HepG2 (cell line): ENCODE measurements around the gene ARAP3. TPM values are rescaled to one million over a fixed set of nuclear protein-coding genes. Genes with fewer than 3 reads are reported as not detected.

ENCODE experiments used
- CBX1 ChIP-seq: IDR thresholded peaks from one replicate; pipeline ENCODE4 v1.6.1; 2016; ENCODE audit warnings: antibody characterized with exemption, low read depth
- HOXD1 ChIP-seq: sonication (generic); formaldehyde crosslinking; IDR thresholded peaks from 2 replicates; pipeline ENCODE4 v1.5.0; 2020; ENCODE audit warnings: missing genetic modification reagents
- KDM2A ChIP-seq: sonication (generic); formaldehyde crosslinking; IDR thresholded peaks from 2 replicates; pipeline ENCODE4 v1.4.0; 2020; ENCODE audit warnings: low read depth, missing genetic modification reagents, borderline replicate concordance
- KDM6A ChIP-seq: IDR thresholded peaks from 2 replicates; pipeline ENCODE4 v1.6.1; 2016; ENCODE audit warnings: low read depth
- MAZ ChIP-seq, 2 experiments: sonication (generic) in 1 of 2; formaldehyde crosslinking in 1 of 2; IDR thresholded peaks; 2 replicates each; pipeline versions ENCODE4 v1.5.0 to v1.6.1; 2012 to 2020; ENCODE audit warnings: low read depth in 2 of 2, mild to moderate bottlenecking in 2 of 2, borderline replicate concordance in 1 of 2, improper control_type of control experiment in 1 of 2, low read length in 1 of 2, missing genetic modification reagents in 1 of 2, moderate library complexity in 1 of 2
- MBNL3 ChIP-seq: fragments of 250-450 bp; sonication (Bioruptor Pico); conservative IDR thresholded peaks from 2 replicates; pipeline ENCODE4 v1.8.0; 2022; ENCODE audit warnings: mild to moderate bottlenecking, inconsistent platforms
- MYC ChIP-seq: sonication (generic); formaldehyde crosslinking; IDR thresholded peaks from 2 replicates; pipeline ENCODE4 v1.9.0; 2021; ENCODE audit warnings: missing genetic modification reagents, borderline replicate concordance
- PCBP2 ChIP-seq: fragments of 200-400 bp; formaldehyde crosslinking; optimal IDR thresholded peaks from 2 replicates; pipeline ENCODE3; 2018; ENCODE audit warnings: low read length, low read depth; ENCODE audit not compliant: poor library complexity, severe bottlenecking
- SMC3 ChIP-seq: IDR thresholded peaks from 2 replicates; pipeline ENCODE4 v1.6.1; 2011; ENCODE audit warnings: low read length, improper control_type of control experiment
- SRF ChIP-seq: IDR thresholded peaks from 2 replicates; pipeline ENCODE4 v1.6.1; 2011; ENCODE audit warnings: mild to moderate bottlenecking, low read depth, low read length, moderate library complexity
- SUZ12 ChIP-seq: fragments of 150-350 bp; IDR thresholded peaks from 2 replicates; pipeline ENCODE4 v1.6.1; 2014; ENCODE audit warnings: low read depth, low read length
- TBX2 ChIP-seq: sonication (generic); formaldehyde crosslinking; IDR thresholded peaks from 2 replicates; pipeline ENCODE4 v1.5.0; 2020; ENCODE audit warnings: missing genetic modification reagents, mild to moderate bottlenecking, borderline replicate concordance
- TOE1 ChIP-seq: sonication (generic); formaldehyde crosslinking; IDR thresholded peaks from 2 replicates; pipeline ENCODE4 v1.4.0; 2020; ENCODE audit warnings: mild to moderate bottlenecking, missing genetic modification reagents
- ZBTB7B ChIP-seq: sonication (generic); formaldehyde crosslinking; IDR thresholded peaks from 2 replicates; pipeline ENCODE4 v1.4.0; 2020; ENCODE audit warnings: missing genetic modification reagents
- ZNF12 ChIP-seq: sonication (generic); formaldehyde crosslinking; IDR thresholded peaks from 2 replicates; pipeline ENCODE4 v1.5.0; 2020; ENCODE audit warnings: missing genetic modification reagents
- ZNF207 ChIP-seq: fragments of 450-650 bp; IDR thresholded peaks from 2 replicates; pipeline ENCODE4 v1.6.1; 2016; ENCODE audit warnings: antibody characterized with exemption, borderline replicate concordance
- ZNF790 ChIP-seq: sonication (generic); formaldehyde crosslinking; IDR thresholded peaks from 2 replicates; pipeline ENCODE4 v1.8.0; 2022; ENCODE audit warnings: missing genetic modification reagents, mild to moderate bottlenecking, borderline replicate concordance
- ZSCAN9 ChIP-seq: IDR thresholded peaks from 2 replicates; pipeline ENCODE4 v1.6.1; 2016; ENCODE audit warnings: borderline replicate concordance
- polyA plus RNA-seq, 8 experiments: library from polyadenylated mRNA; depleted of rRNA in 3 of 8; stranded (reverse) in 7 of 8; unstranded in 1 of 8; fragments of >200 nt; fragmentation: Illumina TruSeq in 4 of 8; extraction: Trizol in 4 of 8; gene quantifications; 2 replicates each; pipeline versions ENCODE4 v1.2.1 to v1.2.3, GENCODE V29; 2011 to 2016; ENCODE audit warnings: low read depth in 4 of 8, missing spikeins in 1 of 8, mixed read lengths in 1 of 8; ENCODE audit not compliant: insufficient read depth in 1 of 8
- total RNA-seq, 5 experiments: library from RNA; depleted of rRNA; stranded (reverse); fragments of >200 nt; fragmentation: Illumina TruSeq; extraction: Trizol; gene quantifications; 2 replicates each; pipeline ENCODE4 v1.2.3, GENCODE V29; 2016; ENCODE audit warnings: low read depth in 1 of 5
- TF ChIP-seq, protein P1 (sequence below): sonication (generic); formaldehyde crosslinking; IDR thresholded peaks from 2 replicates; pipeline ENCODE4 v1.5.0; 2020; ENCODE audit warnings: missing genetic modification reagents, mild to moderate bottlenecking, borderline replicate concordance
- TF ChIP-seq, protein P2 (sequence below): sonication (generic); formaldehyde crosslinking; IDR thresholded peaks from 2 replicates; pipeline ENCODE4 v1.5.0; 2020; ENCODE audit warnings: mild to moderate bottlenecking, missing genetic modification reagents
- TF ChIP-seq, protein P3 (sequence below): sonication (generic); formaldehyde crosslinking; IDR thresholded peaks from 2 replicates; pipeline ENCODE4 v1.4.0; 2020; ENCODE audit warnings: mild to moderate bottlenecking, missing genetic modification reagents
- TF ChIP-seq, protein P4 (sequence below): sonication (generic); formaldehyde crosslinking; IDR thresholded peaks from 2 replicates; pipeline ENCODE4 v1.5.1; 2020; ENCODE audit warnings: mild to moderate bottlenecking, missing genetic modification reagents, moderate library complexity

ARAP3 gene
- total and polyA plus RNA-seq, 2 of the 13 experiments (the other 11 are each of a cell fraction or from before 2014, with no cell fraction given) = 0.25 TPM; not detected in 1

DNA sequence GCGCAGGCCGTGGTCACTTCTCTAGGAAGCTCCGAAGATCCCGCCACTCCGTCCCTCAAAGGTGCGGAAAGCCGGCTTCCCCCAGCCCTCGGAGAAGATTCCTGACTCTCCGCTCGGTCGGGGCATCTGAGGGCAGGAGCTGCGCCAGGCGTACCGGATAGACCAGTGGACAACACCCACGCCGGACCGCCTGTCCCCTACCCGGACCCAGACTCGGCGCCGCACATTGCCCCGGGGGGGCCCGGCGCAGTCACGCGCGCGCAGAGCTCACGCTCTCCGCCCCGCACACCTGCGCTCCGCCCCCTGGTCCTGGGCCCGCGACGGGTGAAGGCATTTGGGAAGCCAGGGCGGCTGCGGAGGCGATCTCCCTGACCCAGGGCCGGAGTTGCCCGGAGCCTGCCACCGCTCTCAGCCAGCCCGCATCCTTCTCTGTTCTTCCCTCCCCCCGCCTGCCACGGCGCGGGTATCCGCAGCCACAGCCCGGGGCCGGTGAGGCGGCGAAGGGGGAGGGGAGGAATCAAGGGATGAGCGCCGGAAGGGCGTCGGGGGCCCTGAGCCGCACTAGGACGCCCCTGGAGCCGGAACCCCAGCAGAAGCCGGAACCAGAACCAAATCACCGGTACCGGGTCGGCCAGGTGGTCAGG is 44.8 kb downstream of the ARAP3 start (continued):
- TF ChIP-seq TBX2 (CRISPR knock-in tag) = peak; percentile 55
- TF ChIP-seq MYC = peak; percentile 64
- TF ChIP-seq ZSCAN9 (CRISPR knock-in tag) = 0 out of 2 replicates have a peak, but pooled peaks have one; percentile 22
- TF ChIP-seq KDM6A (CRISPR knock-in tag) = no peak
- TF ChIP-seq MAZ (IDR thresholded peaks at IDR 0.05; ENCODE audit: borderline replicate concordance, low read depth, low read length) = no peak
- peak; percentile 46 for TF ChIP-seq MAZ (CRISPR knock-in tag; IDR thresholded peaks at IDR 0.05; ENCODE audit: low read depth)
- TF ChIP-seq, protein P1, sequence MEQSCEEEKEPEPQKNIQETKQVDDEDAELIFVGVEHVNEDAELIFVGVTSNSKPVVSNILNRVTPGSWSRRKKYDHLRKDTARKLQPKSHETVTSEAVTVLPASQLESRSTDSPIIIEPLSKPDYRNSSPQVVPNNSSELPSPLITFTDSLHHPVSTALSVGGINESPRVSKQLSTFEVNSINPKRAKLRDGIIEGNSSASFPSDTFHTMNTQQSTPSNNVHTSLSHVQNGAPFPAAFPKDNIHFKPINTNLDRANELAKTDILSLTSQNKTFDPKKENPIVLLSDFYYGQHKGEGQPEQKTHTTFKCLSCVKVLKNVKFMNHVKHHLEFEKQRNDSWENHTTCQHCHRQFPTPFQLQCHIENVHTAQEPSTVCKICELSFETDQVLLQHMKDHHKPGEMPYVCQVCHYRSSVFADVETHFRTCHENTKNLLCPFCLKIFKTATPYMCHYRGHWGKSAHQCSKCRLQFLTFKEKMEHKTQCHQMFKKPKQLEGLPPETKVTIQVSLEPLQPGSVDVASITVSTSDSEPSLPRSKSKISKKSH (CRISPR knock-in tag) = no peak; the same call in none of the 2 replicates
- TF ChIP-seq ZBTB7B (CRISPR knock-in tag) = no peak
- TF ChIP-seq, protein P2, sequence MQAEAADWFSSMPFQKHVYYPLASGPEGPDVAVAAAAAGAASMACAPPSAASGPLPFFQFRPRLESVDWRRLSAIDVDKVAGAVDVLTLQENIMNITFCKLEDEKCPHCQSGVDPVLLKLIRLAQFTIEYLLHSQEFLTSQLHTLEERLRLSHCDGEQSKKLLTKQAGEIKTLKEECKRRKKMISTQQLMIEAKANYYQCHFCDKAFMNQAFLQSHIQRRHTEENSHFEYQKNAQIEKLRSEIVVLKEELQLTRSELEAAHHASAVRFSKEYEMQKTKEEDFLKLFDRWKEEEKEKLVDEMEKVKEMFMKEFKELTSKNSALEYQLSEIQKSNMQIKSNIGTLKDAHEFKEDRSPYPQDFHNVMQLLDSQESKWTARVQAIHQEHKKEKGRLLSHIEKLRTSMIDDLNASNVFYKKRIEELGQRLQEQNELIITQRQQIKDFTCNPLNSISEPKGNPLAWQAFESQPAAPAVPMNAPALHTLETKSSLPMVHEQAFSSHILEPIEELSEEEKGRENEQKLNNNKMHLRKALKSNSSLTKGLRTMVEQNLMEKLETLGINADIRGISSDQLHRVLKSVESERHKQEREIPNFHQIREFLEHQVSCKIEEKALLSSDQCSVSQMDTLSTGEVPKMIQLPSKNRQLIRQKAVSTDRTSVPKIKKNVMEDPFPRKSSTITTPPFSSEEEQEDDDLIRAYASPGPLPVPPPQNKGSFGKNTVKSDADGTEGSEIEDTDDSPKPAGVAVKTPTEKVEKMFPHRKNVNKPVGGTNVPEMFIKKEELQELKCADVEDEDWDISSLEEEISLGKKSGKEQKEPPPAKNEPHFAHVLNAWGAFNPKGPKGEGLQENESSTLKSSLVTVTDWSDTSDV = peak; percentile 58; the same call in 1 of the 2 replicates
- no peak for TF ChIP-seq SUZ12
- no peak for TF ChIP-seq ZNF207
- TF ChIP-seq, protein P3, sequence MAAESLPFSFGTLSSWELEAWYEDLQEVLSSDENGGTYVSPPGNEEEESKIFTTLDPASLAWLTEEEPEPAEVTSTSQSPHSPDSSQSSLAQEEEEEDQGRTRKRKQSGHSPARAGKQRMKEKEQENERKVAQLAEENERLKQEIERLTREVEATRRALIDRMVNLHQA (CRISPR knock-in tag) = no peak
- no peak for TF ChIP-seq TOE1
- TF ChIP-seq MBNL3 = no peak
- TF ChIP-seq PCBP2 = no peak
- peak; percentile 43; the same call in 1 of the 2 replicates for TF ChIP-seq HOXD1
- TF ChIP-seq KDM2A (CRISPR knock-in tag) = peak; percentile 15
- no peak for TF ChIP-seq SMC3
- TF ChIP-seq, protein P4, sequence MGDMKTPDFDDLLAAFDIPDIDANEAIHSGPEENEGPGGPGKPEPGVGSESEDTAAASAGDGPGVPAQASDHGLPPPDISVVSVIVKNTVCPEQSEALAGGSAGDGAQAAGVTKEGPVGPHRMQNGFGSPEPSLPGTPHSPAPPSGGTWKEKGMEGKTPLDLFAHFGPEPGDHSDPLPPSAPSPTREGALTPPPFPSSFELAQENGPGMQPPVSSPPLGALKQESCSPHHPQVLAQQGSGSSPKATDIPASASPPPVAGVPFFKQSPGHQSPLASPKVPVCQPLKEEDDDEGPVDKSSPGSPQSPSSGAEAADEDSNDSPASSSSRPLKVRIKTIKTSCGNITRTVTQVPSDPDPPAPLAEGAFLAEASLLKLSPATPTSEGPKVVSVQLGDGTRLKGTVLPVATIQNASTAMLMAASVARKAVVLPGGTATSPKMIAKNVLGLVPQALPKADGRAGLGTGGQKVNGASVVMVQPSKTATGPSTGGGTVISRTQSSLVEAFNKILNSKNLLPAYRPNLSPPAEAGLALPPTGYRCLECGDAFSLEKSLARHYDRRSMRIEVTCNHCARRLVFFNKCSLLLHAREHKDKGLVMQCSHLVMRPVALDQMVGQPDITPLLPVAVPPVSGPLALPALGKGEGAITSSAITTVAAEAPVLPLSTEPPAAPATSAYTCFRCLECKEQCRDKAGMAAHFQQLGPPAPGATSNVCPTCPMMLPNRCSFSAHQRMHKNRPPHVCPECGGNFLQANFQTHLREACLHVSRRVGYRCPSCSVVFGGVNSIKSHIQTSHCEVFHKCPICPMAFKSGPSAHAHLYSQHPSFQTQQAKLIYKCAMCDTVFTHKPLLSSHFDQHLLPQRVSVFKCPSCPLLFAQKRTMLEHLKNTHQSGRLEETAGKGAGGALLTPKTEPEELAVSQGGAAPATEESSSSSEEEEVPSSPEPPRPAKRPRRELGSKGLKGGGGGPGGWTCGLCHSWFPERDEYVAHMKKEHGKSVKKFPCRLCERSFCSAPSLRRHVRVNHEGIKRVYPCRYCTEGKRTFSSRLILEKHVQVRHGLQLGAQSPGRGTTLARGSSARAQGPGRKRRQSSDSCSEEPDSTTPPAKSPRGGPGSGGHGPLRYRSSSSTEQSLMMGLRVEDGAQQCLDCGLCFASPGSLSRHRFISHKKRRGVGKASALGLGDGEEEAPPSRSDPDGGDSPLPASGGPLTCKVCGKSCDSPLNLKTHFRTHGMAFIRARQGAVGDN (CRISPR knock-in tag) = peak; percentile 56
- TF ChIP-seq CBX1 = no peak
- no peak for TF ChIP-seq SRF
- no peak for TF ChIP-seq ZNF12
- no peak for TF ChIP-seq ZNF790
